SK-N-SH (cell line): ENCODE results near the gene ASCC3. TPM values are rescaled to one million over a fixed set of nuclear protein-coding genes. Genes with fewer than 3 reads are reported as not detected.

Experiments used
- CTCF ChIA-PET: fragments of 300-600, 350-600 bp; formaldehyde crosslinking; extraction: SDS; loops from one replicate; lab custom pipeline; 2021; lab: Yijun Ruan, JAX
- POLR2A ChIA-PET: fragments of 350-600 bp; sonication (Branson Sonifier 250); formaldehyde crosslinking; extraction: SDS; loops from one replicate; lab custom pipeline; 2020; ENCODE audit warnings: antibody characterized with exemption, inconsistent platforms; lab: Yijun Ruan, JAX
- DNase-seq: peaks from one replicate; pipeline ENCODE4 v3.0.0; 2012
- H2AFZ ChIP-seq: fragments of 200-600 bp; sonication (generic); 2 replicates; pipeline ENCODE4 v1.8.1; 2016; ENCODE audit warnings: antibody characterized with exemption, mild to moderate bottlenecking, low read depth
- H3F3A ChIP-seq: fragments of 200-600 bp; sonication (generic); replicated peaks from 2 replicates; pipeline ENCODE3; 2016; ENCODE audit warnings: antibody characterized with exemption, mild to moderate bottlenecking; ENCODE audit not compliant: insufficient read depth
- H3K27ac ChIP-seq, 2 experiments: fragments of 200-500 bp in 1 of 2; fragments of 200-600 bp in 1 of 2; sonication (Bioruptor generic) in 1 of 2; sonication (generic), shearing (Covaris generic) in 1 of 2; 2 replicates each; pipeline versions ENCODE4 v1.5.1 to v1.6.1; 2014 to 2016; ENCODE audit warnings: low read depth in 2 of 2, inconsistent platforms in 1 of 2, low read length in 1 of 2, mild to moderate bottlenecking in 1 of 2, mixed read lengths in 1 of 2
- H3K27me3 ChIP-seq: fragments of 200-600 bp; sonication (generic), shearing (Covaris generic); 2 replicates; pipeline ENCODE4 v1.6.1; 2016; ENCODE audit warnings: mixed run types; ENCODE audit not compliant: insufficient read depth
- H3K36me3 ChIP-seq, 2 experiments: fragments of 200-500 bp in 1 of 2; fragments of 200-600 bp in 1 of 2; sonication (Bioruptor generic) in 1 of 2; sonication (generic) in 1 of 2; replicated peaks in 1 of 2; 2 replicates each; pipeline versions ENCODE3 to v1.5.1; 2014 to 2016; ENCODE audit warnings: low read length in 1 of 2, mild to moderate bottlenecking in 1 of 2; ENCODE audit not compliant: insufficient read depth in 2 of 2, control insufficient read depth in 1 of 2
- H3K4me1 ChIP-seq, 2 experiments: fragments of 200-500 bp in 1 of 2; fragments of 200-600 bp in 1 of 2; sonication (Bioruptor generic) in 1 of 2; sonication (generic), shearing (Covaris generic) in 1 of 2; 2 replicates each; pipeline versions ENCODE4 v1.5.1 to v1.6.1; 2014 to 2016; ENCODE audit warnings: low read depth in 1 of 2, low read length in 1 of 2, mixed run types in 1 of 2; ENCODE audit not compliant: insufficient read depth in 2 of 2, control insufficient read depth in 1 of 2
- H3K4me2 ChIP-seq: fragments of 200-600 bp; sonication (generic), shearing (Covaris generic); 2 replicates; pipeline ENCODE4 v1.6.1; 2017; ENCODE audit warnings: mixed run types
- H3K4me3 ChIP-seq, 2 experiments: fragments of 200-500 bp in 1 of 2; fragments of 200-600 bp in 1 of 2; sonication (Bioruptor generic) in 1 of 2; sonication (generic), shearing (Covaris generic) in 1 of 2; 2 replicates each; pipeline versions ENCODE4 v1.5.1 to v1.8.1; 2014 to 2016; ENCODE audit warnings: low read depth in 2 of 2, inconsistent platforms in 1 of 2, low read length in 1 of 2, mild to moderate bottlenecking in 1 of 2, mixed read lengths in 1 of 2, moderate library complexity in 1 of 2
- H3K79me2 ChIP-seq: fragments of 200-600 bp; sonication (generic); 2 replicates; pipeline ENCODE4 v1.8.1; 2017; ENCODE audit warnings: mild to moderate bottlenecking; ENCODE audit not compliant: insufficient read depth
- H3K9ac ChIP-seq: fragments of 200-600 bp; sonication (generic); 2 replicates; pipeline ENCODE4 v1.6.1; 2017; ENCODE audit warnings: mixed run types
- H3K9me2 ChIP-seq: fragments of 200-600 bp; sonication (generic); 2 replicates; pipeline ENCODE4 v1.6.1; 2017; ENCODE audit warnings: mixed run types
- H3K9me3 ChIP-seq: fragments of 200-600 bp; sonication (generic); 2 replicates; pipeline ENCODE4 v1.6.1; 2017; ENCODE audit warnings: mixed run types, mild to moderate bottlenecking, moderate library complexity
- H4K20me1 ChIP-seq: fragments of 200-600 bp; sonication (generic); 2 replicates; pipeline ENCODE4 v1.6.1; 2017; ENCODE audit warnings: mild to moderate bottlenecking, mixed run types; ENCODE audit not compliant: insufficient read depth
- CHD2 ChIP-seq: fragments of 150-350 bp; IDR thresholded peaks from 2 replicates; pipeline ENCODE4 v1.6.1; 2018; ENCODE audit warnings: low read length; ENCODE audit not compliant: partially characterized antibody
- ELF1 ChIP-seq: IDR thresholded peaks from 2 replicates; pipeline ENCODE4 v1.4.0; 2012
- EP300 ChIP-seq, 2 experiments: IDR thresholded peaks; 2 replicates each; pipeline versions ENCODE4 v1.4.0 to v1.6.1; 2012; ENCODE audit warnings: borderline replicate concordance in 1 of 2, low read depth in 1 of 2, low read length in 1 of 2
- EZH2phosphoT487 ChIP-seq: fragments of 200-600 bp; sonication (generic); IDR thresholded peaks from 2 replicates; pipeline ENCODE4 v1.6.1; 2017; ENCODE audit warnings: low read depth, mixed run types, mild to moderate bottlenecking, antibody characterized with exemption, moderate library complexity, borderline replicate concordance
- FOXJ3 ChIP-seq: sonication (generic); formaldehyde crosslinking; IDR thresholded peaks from 2 replicates; pipeline ENCODE4 v1.5.1; 2020; ENCODE audit warnings: mild to moderate bottlenecking, missing genetic modification reagents
- FOXM1 ChIP-seq: IDR thresholded peaks from 2 replicates; pipeline ENCODE4 v1.4.0; 2012; ENCODE audit warnings: low read depth, mild to moderate bottlenecking
- GATA2 ChIP-seq: sonication (generic); formaldehyde crosslinking; IDR thresholded peaks from 2 replicates; pipeline ENCODE4 v1.5.0; 2020; ENCODE audit warnings: mild to moderate bottlenecking, missing genetic modification reagents
- JUND ChIP-seq: IDR thresholded peaks from 2 replicates; pipeline ENCODE4 v1.4.0; 2012
- MEF2A ChIP-seq: IDR thresholded peaks from 2 replicates; pipeline ENCODE4 v1.4.0; 2012; ENCODE audit warnings: low read depth, borderline replicate concordance
- MXI1 ChIP-seq: IDR thresholded peaks from 2 replicates; pipeline ENCODE4 v1.6.1; 2012; ENCODE audit warnings: mild to moderate bottlenecking, low read depth, low read length, improper control_type of control experiment
- NRF1 ChIP-seq: IDR thresholded peaks from 2 replicates; pipeline ENCODE4 v1.6.1; 2012; ENCODE audit warnings: low read depth, mild to moderate bottlenecking, low read length
- RAD21 ChIP-seq: IDR thresholded peaks from 2 replicates; pipeline ENCODE4 v1.6.1; 2012; ENCODE audit warnings: mild to moderate bottlenecking, low read length
- RCOR1 ChIP-seq: fragments of 150-350 bp; IDR thresholded peaks from 2 replicates; pipeline ENCODE4 v1.6.1; 2017; ENCODE audit warnings: antibody characterized with exemption, low read length
- RXRA ChIP-seq: IDR thresholded peaks from 2 replicates; pipeline ENCODE4 v1.4.0; 2012; ENCODE audit warnings: low read depth, mild to moderate bottlenecking, borderline replicate concordance
- TAF1 ChIP-seq: IDR thresholded peaks from 2 replicates; pipeline ENCODE4 v1.6.1; 2012; ENCODE audit warnings: low read depth, mild to moderate bottlenecking, low read length, moderate library complexity, borderline replicate concordance
- TCF12 ChIP-seq: IDR thresholded peaks from 2 replicates; pipeline ENCODE4 v1.4.0; 2012
- TEAD4 ChIP-seq: IDR thresholded peaks from 2 replicates; pipeline ENCODE4 v1.4.0; 2012; ENCODE audit warnings: mild to moderate bottlenecking, borderline replicate concordance; ENCODE audit not compliant: insufficient read depth
- WGBS: methylation state at CpG from one replicate; pipeline ENCODE4 v1.1.6; 2017; ENCODE audit warnings: low lambda C conversion rate; 5-methylcytosine and 5-hydroxymethylcytosine counted together
- polyA plus RNA-seq, 3 experiments: library from polyadenylated mRNA; depleted of rRNA; stranded (reverse); fragments of >200 nt; gene quantifications; 2 replicates each; pipeline ENCODE4 v1.2.3, GENCODE V29; 2012
- TF ChIP-seq, protein P1 (sequence below): IDR thresholded peaks from 2 replicates; pipeline ENCODE4 v1.4.0; 2012; ENCODE audit warnings: low read depth, borderline replicate concordance
- TF ChIP-seq, protein P2 (sequence below): fragments of 200-600 bp; sonication (generic); IDR thresholded peaks from 2 replicates; pipeline ENCODE4 v1.6.1; 2017; ENCODE audit warnings: antibody characterized with exemption, mild to moderate bottlenecking, moderate library complexity

Gene ASCC3
- polyA plus RNA-seq, 1 of the 3 experiments (the other 2 are of a cell fraction) = 17.9 TPM

DNA sequence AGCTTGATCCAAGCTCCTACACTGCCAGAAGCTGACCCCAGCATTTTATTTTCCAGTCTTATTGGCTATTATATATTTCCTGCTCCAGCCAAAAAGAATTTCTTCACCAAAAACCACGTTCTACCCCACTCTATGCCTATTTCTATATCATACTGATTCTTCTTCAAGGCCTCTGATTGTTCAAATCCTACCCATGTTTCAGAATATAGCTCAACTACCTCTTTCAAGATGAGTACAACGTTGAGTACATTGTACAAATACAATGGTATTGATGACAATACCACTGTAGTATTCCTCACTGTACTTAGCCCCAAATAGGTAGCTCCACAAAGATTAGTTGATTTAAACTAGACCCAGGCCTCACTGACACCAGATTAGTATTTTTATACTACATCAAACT lies 31.0 kb downstream of the ASCC3 start:
- no peak for TF ChIP-seq FOXM1
- no peak for TF ChIP-seq EZH2phosphoT487
- no peak for TF ChIP-seq NRF1
- no peak for TF ChIP-seq CHD2
- TF ChIP-seq GATA2 (CRISPR knock-in tag) = no peak
- TF ChIP-seq, protein P1, sequence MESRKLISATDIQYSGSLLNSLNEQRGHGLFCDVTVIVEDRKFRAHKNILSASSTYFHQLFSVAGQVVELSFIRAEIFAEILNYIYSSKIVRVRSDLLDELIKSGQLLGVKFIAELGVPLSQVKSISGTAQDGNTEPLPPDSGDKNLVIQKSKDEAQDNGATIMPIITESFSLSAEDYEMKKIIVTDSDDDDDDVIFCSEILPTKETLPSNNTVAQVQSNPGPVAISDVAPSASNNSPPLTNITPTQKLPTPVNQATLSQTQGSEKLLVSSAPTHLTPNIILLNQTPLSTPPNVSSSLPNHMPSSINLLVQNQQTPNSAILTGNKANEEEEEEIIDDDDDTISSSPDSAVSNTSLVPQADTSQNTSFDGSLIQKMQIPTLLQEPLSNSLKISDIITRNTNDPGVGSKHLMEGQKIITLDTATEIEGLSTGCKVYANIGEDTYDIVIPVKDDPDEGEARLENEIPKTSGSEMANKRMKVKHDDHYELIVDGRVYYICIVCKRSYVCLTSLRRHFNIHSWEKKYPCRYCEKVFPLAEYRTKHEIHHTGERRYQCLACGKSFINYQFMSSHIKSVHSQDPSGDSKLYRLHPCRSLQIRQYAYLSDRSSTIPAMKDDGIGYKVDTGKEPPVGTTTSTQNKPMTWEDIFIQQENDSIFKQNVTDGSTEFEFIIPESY = no peak
- TF ChIP-seq, protein P2, sequence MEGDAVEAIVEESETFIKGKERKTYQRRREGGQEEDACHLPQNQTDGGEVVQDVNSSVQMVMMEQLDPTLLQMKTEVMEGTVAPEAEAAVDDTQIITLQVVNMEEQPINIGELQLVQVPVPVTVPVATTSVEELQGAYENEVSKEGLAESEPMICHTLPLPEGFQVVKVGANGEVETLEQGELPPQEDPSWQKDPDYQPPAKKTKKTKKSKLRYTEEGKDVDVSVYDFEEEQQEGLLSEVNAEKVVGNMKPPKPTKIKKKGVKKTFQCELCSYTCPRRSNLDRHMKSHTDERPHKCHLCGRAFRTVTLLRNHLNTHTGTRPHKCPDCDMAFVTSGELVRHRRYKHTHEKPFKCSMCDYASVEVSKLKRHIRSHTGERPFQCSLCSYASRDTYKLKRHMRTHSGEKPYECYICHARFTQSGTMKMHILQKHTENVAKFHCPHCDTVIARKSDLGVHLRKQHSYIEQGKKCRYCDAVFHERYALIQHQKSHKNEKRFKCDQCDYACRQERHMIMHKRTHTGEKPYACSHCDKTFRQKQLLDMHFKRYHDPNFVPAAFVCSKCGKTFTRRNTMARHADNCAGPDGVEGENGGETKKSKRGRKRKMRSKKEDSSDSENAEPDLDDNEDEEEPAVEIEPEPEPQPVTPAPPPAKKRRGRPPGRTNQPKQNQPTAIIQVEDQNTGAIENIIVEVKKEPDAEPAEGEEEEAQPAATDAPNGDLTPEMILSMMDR = no peak
- no peak for TF ChIP-seq MEF2A
- TF ChIP-seq RAD21 = no peak
- TF ChIP-seq RCOR1 = no peak
- no peak for TF ChIP-seq TCF12
- Histone ChIP-seq H3K9ac (no peak overlapping the region), H3K79me2 (peaks cover 30% of the 10 kb centered on the region), H3K9me2 (no peaks in the 10 kb centered on the region; the same call in 1 of the 2 replicates), H2AFZ (no peak overlapping the region), H3K4me3 (no peak overlapping the region), H3K36me3 (peaks cover 17 to 19% of the 10 kb centered on the region in 2 experiments), H3K9me3 (no peaks in the 10 kb centered on the region), H3F3A (no peaks in the 10 kb centered on the region), H4K20me1 (peaks cover 11% of the 10 kb centered on the region; the same call in 1 of the 2 replicates), H3K4me2 (no peak overlapping the region), H3K27ac (no peak overlapping the region), H3K4me1 (peaks cover 2 to 10% of the 10 kb centered on the region in 2 experiments; a peak in 3 of 4 replicates), H3K27me3 (no peaks in the 10 kb centered on the region)
- ChIA-PET CTCF (no interaction called here), POLR2A (no interaction called here)
- WGBS = 88% methylated on average over 2 of the region's 2 CpGs
- no peak for DNase-seq

DNA sequence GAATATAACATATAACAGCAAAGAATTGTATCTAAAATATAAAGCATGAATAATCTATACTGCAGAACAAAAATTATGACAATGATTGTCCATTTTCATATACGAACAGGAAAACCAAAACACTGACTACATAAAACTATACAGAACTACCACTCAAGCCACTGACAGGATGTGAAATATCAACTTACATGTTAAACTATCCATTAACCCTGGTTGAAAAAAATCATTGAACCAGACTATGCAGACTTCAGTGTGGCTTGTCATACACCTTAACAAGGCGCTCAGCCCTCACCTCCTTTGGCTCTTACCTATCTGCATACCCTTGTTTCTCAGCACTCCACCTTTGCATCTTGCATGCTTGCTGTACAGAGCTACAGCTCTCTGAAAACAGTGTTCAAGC lies 34.9 kb downstream of the ASCC3 start:
- 91% methylated on average over 2 of the region's 2 CpGs for WGBS
- no peak for TF ChIP-seq NRF1
- no peak for TF ChIP-seq TAF1
- no peak for TF ChIP-seq FOXJ3 (CRISPR knock-in tag)
- no peak for TF ChIP-seq RXRA
- TF ChIP-seq EP300 (IDR thresholded peaks at IDR 0.05; ENCODE audit: borderline replicate concordance in 1 of 2, low read depth in 1 of 2, low read length in 1 of 2) = no peak
- no peak for TF ChIP-seq ELF1
- TF ChIP-seq JUND = no peak
- no peak for TF ChIP-seq MEF2A
- TF ChIP-seq TEAD4 = no peak
- no peak for TF ChIP-seq MXI1
- H3K4me3 ChIP-seq = no peak overlapping the region
- CTCF ChIA-PET = no interaction called here
- H3K36me3 ChIP-seq = peaks cover 13 to 28% of the 10 kb centered on the region in 2 experiments
- peaks cover 2 to 10% of the 10 kb centered on the region in 2 experiments; a peak in 3 of 4 replicates for H3K4me1 ChIP-seq
- H3F3A ChIP-seq = no peaks in the 10 kb centered on the region
- peaks cover 13% of the 10 kb centered on the region; the same call in 1 of the 2 replicates for H4K20me1 ChIP-seq
- no peak overlapping the region for H3K27ac ChIP-seq
- no peak overlapping the region for H3K9ac ChIP-seq
- H2AFZ ChIP-seq = no peak overlapping the region
- no peaks in the 10 kb centered on the region for H3K9me3 ChIP-seq
- peaks cover 54% of the 10 kb centered on the region; the same call in 1 of the 2 replicates for H3K79me2 ChIP-seq
- no peaks in the 10 kb centered on the region; the same call in 1 of the 2 replicates for H3K9me2 ChIP-seq
- no peaks in the 10 kb centered on the region for H3K27me3 ChIP-seq
- H3K4me2 ChIP-seq = no peak overlapping the region
- no peak for DNase-seq
- POLR2A ChIA-PET = no interaction called here
